Activated CD8-positive, alpha-beta memory T cell treated with anti-CD3 and anti-CD28 coated beads for 4 hours (primary cell): Measurements from ENCODE around the gene WASF2.
"Not testable (repeated sequence)": the region's sequence is repeated elsewhere in the genome, so short reads cannot be mapped to it uniquely, and the experiment has no call there.

Experiments used
- DNase-seq, 2 donors: peaks; one replicate each; pipeline ENCODE4 v3.0.0-alpha.2; 2020; ENCODE audit warnings: low read depth in 2 of 2

WASF2 gene

DNA sequence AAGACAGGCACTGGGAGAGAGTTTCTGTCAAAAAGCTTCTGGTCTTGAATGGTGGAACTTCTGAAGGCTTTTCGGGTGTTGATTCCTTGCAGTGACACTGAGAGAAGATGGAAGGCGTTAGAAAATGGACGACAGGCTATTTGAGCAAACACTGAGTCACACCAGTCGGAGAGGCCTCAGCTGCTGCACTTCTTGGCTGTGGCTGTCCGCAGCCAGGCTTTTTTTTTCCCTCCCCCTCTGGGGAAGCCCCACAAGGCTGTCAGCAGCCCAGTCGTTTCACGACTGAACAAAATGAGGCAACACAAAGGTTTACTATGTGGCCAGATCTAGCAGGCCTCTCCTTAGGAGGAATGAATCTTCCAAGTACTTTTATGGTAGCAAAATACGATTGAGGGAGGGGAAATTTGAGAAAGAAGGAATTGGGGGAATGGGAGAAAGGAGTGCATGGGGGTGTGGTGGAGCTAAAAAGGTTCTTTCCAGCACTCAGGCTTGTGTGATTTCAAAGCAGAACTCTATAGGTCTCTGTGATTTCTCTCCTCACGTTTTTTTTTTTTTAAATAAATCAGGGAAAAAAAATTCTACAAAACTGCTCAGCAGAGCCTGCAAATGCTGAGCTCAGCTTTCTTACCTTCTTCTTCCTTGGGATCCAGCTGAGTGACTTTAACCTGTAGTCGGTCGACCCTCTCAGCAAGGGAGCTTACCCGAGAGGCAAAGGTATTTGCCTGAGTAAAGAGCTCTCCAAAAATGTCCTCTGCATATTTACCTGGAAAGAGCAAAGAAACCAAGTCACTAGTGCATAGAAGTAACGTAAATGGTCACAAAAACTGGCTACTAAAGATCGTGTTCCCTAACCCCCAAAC lies 71.4 kb downstream of the WASF2 start:
- peak in 1 of 2 donors; percentile 19 for DNase-seq

- DNase-seq: no peak
Measured at GRCh38 chr1:27417713-27418112, 72.3 kb downstream of the WASF2 start.

DNA sequence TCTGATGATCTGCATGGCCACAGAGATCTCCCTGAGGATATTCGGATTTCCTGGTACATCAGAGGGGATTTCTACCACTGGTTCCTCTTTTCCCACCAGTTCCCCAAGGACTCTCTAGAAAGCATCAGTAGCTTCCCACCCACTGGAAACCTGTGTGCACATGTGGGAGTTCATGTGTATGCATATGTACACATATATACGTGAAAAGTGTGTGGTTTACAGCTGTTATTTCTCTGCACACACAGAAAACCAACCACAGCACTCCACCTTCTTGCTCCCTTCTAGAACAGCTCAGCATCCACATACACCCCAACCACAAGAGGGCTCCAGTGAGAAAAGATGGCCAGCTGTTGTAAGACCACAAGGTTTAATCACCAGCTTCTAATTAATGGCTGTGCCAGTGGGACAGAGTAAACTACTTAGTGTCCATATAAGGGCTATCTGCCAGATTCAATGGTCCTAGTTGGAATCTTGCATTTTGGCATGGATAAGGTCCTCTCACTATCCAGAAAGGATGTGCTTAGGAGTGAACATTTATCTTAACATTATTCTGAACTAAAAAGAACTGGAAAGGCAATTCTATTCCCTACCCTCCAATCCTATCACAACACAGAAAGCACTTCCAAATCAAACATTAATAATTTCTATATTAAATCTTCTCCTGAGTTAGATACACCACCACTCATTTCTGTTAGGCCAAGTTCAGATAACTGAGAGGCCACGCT lies 73.4 kb downstream of the WASF2 start:
- DNase-seq: peak in 1 of 2 donors; percentile 44

GRCh38 chr1:27414091-27414490 lies 75.9 kb downstream of the WASF2 start:
- DNase-seq: no peak

DNA sequence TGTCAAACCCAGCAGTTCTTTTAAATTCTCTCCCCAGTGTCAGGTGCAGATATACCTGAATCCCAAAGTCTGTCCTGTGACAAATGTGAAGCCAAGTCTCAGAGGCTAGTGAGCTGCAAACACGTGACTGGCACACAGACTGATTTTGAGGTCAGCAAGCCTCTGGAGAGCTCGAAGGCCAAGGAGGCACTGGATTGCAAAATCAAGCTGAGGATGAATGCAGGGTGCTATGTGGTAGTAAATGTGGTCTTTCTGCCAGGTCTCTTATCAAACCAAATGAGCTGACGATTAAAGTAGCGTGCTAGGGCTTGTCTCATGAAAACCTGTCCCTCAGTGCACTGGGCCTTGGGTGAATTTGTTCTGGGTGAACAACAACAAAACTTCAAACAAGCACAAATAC lies 77.0 kb downstream of the WASF2 start:
- no peak for DNase-seq

GRCh38 chr1:27412502-27412901 lies 77.5 kb downstream of the WASF2 start:
- DNase-seq: no peak

DNA sequence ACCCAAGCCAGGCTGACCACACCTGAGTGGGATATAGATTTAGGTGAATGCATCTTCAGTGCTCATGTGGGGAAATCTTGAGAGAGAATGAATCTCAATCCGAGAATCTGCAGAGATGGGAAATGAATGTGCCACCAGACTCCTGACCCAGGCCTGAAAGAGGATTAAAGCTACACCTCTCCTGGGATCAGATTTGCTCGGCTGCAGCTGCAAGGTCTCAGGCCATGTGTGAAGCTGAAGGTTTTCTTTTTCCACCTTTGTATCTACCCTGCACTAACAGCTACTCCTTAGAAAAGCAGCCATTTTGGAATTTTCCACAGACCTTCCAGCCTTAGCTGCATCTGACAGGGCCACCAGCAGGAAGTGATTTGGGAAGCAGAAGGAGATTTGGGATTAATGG lies 79.3 kb downstream of the WASF2 start:
- no peak for DNase-seq

GRCh38 chr1:27409669-27410068 lies 80.3 kb downstream of the WASF2 start:
- no peak for DNase-seq

GRCh38 chr1:27408151-27408550 lies 81.8 kb downstream of the WASF2 start:
- no peak for DNase-seq

- not testable (repeated sequence) for DNase-seq
Measured at GRCh38 chr1:27406791-27407190, 83.2 kb downstream of the WASF2 start.

GRCh38 chr1:27406362-27406680 lies 83.6 kb downstream of the WASF2 start:
- no peak for DNase-seq

DNA sequence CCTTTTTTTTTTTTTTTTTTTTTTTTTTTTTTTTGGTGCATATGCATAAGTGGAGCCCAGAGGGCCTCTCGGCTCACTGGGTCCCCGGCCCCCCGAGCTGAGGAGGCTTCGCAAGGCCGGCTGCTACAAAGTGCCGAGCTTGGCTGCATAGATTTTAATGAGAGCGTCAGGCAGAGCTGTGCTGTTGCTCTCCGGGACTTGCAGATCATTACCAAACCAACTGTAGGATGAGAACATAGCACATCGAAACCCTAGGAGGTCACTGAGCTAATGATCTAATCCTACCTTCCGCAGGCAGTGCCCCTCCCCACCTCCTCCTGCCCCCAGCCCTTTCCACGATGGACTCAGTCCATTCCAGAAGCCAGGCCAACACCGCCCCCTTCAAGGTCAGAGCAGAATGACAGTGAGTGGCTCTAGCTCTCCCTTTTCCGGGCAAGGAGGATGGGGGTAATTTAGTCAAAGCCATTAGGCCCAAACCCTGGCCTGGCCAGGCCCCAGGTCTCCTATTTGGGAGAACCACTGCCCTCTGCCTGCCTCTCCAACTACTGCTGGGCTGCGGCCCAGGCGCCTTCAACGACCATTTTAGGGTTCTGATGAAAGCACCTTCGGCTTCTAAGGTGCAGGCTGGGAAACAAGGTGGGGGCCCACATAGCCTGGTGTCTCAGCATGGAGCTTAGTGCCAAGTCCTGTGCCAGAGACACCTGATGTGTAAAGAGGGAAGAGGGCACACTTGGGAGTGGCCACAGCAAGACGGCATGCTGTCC lies 84.2 kb downstream of the WASF2 start:
- DNase-seq: not testable (repeated sequence)

DNA sequence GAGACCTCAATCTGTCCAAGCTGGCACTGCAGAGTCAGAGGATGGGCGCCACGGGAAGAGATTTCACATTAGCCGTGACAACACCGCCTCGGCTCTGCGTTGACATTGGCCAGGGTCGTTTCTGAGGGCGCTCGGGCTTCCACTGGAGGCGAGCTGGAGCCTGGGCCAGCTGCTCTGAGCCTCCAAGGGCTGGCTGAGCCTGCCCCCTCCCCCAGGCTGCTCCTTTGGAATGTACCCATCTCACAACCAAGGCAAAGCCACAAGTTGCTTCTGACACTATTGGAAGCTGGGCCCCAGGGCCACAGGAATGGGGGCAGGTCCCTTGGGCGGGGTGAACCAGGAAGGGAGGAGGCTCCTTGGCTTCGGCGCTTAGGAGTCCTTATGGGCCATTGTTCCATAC lies 84.9 kb downstream of the WASF2 start:
- no peak for DNase-seq

DNA sequence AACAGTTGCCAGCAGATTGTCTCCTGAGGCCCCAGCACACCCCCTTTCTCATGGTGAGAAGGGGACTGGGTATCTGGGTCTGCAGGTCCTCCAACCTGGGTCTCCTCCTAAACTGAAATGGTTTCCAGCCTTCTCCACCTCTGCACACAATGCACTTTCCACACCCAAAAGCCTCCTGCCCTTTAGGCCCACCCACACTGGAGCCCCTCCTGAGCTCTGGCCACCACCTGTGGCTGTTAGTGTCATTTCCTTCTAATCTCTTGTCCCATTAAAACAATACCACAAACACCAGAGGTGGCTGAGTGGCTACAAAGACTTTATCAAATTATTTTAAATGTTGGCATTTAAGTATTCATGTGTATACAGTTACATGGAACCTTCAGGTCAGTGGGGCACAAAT lies 86.0 kb downstream of the WASF2 start:
- no peak for DNase-seq

- DNase-seq: no peak
Measured at GRCh38 chr1:27403065-27403726, 86.8 kb downstream of the WASF2 start.

GRCh38 chr1:27402349-27402754 lies 87.6 kb downstream of the WASF2 start:
- no peak for DNase-seq

DNA sequence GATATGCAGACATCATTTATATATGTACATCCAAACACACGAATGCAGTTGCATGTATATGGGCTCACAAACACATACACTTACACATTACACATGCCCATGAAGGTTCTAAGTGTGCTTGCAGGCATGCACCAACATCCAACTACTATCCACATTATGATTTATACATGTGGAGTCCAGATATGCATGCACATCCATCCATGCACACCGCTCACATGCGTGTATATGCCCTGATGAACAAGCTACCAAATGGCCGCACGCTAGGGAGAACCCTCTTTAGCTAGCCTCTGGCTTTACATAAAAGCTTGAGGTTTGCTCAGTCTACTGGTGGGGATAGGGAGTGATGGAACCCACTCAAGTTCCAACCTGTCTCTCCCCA lies 89.0 kb downstream of the WASF2 start:
- DNase-seq: no peak

DNA sequence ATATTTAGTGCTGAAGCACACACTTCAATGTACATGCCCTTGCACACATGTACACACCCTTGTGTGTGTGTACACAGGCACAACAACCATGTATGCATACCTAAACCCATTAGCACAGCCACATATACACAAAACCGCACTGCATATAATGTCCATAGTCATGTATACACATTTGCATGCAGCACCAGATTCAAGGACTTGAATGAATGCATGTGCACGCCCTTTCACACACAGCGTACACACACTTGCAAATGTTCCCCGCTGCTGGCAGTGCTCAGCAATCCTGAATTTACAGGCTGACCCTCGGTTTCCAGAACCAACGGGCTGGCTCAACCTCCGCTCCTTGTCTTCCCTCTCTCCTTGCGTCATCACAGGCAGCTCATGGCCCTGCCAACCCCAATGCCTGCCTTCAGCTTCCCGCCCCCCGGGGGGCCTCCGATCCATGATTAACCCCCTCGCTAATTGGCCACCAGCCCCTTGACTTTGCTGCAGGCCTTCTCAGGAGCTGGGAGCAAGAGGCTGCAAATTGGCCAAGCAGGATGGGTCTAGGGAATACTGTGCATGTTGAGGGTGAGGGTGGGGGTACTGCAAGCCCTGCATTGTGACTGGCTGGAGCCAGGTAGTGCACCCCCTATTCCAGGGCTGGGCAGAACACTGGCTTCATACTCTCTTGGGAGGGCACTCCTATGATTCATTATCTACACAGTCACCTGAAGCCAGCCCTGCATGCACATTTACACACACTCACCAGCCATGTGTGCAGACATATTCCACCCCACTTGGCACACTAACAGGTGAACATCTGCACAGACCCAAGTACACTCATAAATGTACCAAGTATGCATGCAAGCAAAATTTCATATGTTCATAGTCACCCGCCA lies 89.6 kb downstream of the WASF2 start:
- DNase-seq: no peak

- no peak for DNase-seq
Measured at GRCh38 chr1:27399251-27400025, 90.5 kb downstream of the WASF2 start.
